NCI-H1436 treated with DMSO at 0.1 percent for 48 hours (cell line): Measurements from ENCODE around the gene RAB31.

Experiments used
- DNase-seq: peaks from one replicate; lab custom pipeline; 2025; lab: John Stamatoyannopoulos, UW

Gene RAB31

DNA sequence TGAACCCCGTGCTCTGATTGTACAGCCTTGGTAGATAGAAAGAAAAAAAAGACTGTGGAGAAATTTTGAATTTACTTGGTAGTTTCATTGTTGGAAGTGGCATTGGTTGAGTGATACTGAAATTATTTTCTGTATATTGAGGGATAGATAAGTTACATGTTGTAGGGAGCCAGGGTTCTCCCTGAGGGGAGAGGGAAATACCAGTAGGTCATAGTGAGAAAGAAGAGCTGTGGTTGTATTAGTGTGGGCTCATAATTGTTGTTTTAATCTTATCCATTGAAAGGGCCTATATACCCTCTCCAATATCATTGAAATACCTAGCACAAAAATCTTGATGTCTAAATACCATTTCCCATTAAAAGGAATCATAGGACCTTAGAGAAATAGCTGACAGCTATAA, 16.9 kb upstream of the RAB31 start:
- DNase-seq = no peak

DNA sequence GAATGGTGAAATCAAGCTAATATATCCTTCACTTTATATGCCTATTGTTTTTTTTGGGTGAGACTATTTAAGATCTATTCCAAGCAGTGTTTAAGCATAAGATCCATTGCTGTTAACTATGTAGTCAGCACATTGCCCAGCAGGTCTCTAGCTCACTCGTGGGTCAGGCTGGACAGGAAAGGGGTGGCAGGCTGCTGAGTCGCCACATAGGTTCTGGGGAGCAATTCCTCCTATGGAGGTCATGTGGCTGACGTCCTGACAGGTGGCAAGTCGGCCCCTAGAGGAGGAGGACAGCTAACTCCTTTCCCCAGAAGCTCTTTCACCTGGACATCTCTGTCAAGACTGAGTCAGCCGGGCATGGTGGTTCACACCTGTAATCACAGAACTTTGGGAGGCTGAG, 13.9 kb upstream of the RAB31 start:
- DNase-seq = no peak

DNA sequence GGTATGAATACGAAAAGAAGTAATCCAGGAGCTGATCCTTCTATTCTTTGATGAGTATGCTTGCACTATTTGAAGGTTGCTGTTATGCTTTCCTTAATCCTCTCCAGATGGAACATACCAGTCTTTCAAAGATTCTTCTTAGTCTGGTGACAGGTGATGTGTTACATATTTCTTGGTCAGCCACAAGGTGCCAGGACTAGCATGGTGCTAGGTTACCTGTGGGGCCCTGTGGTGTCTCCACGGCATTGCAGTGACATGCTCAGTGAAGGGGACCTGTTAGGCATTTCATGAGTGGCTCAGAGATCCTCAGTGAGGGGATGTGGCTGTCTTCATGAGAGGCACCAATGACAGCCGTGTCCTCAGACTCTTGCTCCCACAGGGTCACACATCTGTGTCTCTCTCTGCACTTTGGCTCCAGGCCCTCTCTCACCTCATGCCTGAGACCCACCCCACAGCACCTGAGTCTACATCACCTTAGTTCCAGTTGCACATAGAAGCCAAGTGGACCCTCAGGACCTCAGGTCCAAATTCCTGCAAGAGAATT, 13.1 kb upstream of the RAB31 start:
- DNase-seq = no peak

DNA sequence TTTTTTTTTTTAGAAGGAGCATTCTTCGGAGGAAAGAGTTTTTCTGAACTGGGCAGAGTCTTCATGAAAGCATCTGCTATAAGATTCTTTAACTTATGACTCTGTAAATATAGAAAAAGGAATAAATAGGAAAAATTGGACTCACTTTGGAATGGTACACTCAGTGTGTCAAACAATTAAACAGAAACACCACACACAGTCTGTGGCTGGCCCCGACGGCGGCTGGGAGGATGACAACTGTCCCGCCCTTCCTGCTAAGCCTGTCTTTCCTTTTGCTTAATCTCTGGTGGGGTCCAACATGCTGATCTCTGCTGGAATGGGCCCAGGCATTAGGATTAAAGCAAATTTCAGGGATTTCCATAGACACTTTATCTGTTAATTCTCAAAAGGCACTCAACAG, 12.5 kb upstream of the RAB31 start:
- no peak for DNase-seq

DNA sequence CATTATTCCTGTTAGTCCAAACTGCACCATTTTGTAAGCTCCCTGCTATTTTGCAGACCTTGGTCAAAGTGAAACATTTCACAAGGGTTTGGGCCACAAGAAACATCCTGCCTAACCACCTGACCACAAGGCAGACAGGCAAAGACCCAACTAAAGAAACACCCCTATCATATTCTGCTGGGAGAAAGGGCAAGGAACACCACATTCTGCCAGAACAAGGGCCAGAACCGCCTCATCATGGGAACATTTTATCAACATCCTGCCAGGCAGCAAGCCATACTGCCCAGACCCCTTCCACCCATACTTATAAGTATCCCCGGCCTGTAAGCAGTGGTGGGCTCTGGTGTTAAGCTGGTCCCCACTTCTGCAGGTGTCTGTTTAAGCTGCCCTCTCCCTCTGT, 12.0 kb upstream of the RAB31 start:
- no peak for DNase-seq

DNA sequence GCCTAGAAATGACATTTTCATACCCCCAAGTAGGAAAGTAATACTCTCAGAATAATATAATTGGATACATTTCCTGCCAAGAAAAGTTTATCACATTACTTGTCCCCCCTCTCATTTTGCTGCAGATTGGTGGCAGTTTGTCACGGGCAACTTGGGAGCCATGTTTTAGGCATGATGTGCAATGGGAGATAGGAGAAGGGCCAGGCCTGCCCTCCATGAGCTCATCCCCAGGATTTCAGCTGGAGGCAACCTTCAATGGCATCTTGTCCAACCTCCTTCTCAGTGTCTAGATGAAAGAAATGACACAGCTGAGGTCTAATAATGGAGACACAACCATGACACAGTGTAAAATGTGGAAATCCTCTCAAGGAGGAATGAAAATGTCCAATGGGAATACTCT, 11.4 kb upstream of the RAB31 start:
- DNase-seq = no peak

DNA sequence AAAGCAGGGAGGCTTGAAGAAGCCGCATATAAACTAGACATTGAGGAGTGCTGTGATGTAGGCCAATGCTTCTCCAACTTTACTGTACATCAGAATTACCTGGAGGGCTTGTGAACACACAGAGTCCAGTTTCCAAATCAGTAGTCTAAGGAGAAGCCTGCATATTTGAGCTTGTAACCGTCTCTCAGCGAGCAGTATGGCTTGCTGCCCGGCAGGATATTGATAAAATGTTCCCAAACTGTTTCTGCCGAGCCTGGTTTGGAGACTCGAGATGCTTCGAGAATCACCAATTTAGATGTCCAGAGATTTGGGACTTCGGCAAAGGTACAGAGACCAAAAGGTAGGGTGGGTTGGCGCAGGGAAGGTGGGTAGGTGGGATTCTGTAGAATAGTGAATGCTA, 11.0 kb upstream of the RAB31 start:
- DNase-seq = no peak

DNA sequence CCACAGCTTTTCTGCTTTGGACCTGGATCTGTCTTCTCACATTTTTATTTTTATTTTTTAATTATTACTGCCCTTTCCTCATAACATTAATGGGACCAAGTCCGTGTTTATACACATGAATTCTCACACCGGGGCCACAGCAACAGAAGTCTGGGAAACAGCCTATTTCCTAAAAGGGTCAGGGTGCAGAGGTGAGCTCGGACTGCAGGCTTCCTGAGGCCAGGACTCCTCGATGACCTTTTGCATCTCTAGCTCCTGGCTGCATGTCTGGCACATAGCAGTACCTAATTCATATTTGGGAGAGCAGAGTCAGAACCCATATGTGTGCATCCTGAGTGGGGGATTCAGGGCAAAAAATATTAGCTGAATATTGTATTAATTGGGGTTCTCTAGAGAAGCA, 9.6 kb upstream of the RAB31 start:
- DNase-seq = no peak

DNA sequence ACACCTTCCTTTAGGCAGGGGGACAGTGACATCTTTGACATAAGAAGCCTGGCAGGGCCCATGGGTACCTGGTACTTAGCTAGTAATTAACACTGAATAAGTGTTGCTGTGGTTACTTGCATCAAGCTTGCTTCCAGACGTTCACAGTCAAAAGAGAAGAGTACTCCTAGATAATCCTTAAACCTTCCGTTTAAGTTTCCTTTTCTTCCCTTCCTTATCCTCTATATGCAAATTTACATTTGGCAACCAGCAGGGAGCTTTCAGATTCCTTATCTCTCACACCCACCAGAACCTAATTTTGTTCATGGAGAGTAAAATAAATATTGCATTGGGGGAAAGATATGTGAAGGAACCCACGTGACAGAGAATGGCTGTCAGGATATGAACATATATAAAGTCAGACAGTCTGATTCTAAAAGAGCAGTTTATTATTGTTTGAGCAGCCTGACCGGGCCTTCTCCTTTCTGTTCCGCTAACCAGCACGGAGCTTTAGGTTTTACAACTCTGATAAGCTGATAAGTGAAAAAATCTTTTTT, 7.8 kb upstream of the RAB31 start:
- DNase-seq = no peak

DNA sequence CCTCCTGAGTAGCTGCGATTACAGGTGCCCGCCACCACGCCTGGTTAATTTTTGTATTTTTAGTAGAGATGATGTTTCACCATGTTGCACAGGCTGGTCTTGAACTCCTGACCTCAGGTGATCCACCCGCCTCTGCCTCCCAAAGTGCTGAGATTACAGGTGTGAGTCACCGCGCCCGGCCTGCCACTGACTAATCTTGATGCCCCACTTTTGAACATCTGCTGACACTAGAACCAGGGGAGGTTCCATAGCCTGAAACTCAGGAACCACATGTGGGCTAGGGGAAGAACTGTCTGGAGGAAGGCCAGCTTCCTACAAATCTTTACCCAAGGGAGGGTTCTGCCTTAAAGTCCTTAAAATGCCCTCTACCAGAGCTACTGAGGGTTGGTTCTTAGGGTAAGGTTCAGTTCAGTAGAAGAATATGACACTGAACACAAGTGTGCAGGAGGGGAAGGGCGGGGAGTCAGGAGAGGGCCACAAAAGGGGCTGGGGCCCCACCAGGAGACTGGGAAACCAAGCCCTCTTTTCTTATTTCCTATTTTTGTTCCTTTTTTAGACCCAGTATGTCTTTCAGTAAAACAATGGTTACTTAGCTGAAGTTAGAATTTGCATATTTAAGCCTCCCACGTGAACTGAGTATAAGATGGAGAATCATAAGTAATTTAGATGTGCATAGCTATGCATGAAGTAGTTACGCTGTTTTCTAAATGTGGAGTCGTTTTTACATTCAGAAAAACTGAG, 6.3 kb upstream of the RAB31 start:
- DNase-seq = no peak

DNA sequence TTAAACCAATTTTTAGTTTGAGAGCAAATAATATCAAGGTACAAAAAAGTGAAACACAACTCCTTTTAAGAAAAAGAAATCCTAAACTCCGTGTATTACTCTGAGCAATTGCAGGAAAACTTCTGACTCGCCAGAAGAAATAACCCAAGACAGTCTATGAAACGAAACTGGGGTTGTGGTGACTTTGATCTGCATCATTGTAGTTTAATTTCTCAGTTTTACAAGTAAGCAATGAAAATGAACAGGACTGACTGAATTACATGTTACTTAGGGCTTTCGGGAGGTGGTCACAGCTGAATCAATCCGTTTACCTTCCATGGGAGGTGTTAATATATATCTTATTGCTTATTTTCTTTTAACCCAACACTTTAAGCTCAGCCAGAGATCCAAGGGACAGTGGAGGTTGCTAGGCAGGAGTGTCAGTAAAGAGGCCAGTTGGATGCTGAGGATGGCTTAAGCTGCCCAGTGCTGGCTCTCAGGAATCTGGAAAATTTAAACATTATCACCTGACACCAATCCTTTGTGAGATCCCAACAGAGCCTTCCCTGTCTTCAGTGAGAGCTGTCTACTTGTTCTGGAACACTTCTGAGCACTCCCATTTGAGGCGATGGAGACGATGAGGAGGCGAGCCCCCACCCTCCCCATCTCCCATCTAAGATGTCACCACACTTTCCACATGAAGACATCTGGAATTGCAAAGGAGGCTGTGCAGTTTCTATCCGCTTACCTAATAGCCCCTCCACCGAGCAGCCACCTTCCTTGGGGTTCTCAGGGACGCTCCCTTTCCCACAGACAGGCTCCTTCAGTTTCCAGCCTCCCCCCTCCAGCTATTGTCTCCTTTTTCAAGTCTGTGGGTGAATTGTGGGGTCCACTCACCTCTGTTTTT, 3.6 kb upstream of the RAB31 start:
- DNase-seq = no peak

DNA sequence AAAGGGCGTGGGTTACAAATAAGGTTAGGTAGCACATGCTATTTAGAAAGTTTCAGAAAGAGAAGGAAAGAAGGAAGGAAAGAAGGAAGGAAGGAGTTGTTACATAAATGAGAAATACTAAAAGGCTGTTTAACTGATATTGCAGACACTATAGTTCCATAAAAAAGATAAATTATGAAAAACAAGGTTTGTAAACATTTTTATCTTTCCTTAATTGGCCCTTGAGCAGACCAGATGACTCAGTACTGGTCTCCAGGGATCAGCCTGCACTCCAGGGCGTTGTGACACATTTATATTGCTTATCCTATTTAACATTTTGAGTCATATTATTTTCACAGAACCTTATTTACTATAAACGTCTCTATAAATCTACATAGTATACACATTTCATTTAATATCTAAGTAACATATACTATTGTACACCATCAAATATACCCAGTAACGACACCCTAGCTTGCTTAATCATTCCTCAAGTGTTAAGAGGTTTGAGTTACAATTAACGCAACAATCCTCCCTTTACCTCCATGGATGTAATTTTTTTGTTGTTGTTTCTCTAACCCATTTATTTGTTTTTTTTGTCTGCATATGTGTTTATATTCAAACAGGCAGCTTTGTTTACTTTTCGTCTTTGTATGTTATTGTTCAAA, 2.8 kb upstream of the RAB31 start:
- DNase-seq = no peak

DNA sequence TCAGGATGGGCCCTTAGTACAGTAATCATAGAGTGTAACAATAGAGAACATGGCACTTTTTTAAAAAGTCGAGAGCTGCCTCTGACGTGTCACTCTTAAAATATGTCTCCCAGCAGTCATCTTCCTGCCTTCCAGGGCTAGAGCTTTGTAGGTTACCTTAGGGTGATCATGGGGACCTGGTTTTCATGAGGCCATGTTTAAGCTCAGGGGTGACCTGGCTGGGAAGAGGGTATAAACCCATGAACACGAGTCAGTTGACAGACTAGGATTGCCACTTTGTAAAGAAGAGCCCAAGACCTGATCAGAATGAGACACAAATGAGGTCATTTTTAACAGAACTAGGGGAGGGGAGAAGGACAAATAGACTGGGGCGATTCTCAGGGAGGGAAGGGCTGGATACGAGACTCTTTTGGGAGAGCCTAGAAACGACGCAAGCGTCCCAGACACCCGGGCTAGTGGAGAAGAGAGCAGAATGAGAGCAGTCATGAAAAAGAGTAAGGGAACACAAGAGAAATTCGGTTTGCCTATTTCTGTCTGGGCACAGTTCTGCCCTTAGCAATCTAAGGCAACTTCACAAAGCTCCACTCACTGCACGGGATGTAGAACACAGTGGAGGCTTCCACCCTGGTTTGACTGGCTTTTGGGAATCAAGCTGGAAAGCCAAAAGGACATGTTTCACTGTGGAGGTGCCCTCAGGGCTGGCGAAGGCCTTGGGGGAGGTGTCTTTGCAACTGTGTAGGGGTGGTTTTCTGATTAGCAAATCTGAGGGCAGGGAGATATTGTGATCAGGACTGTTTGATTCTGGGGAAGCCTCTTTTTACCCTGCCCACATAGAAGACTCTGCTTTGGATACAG, 1.8 kb upstream of the RAB31 start:
- DNase-seq = no peak

DNA sequence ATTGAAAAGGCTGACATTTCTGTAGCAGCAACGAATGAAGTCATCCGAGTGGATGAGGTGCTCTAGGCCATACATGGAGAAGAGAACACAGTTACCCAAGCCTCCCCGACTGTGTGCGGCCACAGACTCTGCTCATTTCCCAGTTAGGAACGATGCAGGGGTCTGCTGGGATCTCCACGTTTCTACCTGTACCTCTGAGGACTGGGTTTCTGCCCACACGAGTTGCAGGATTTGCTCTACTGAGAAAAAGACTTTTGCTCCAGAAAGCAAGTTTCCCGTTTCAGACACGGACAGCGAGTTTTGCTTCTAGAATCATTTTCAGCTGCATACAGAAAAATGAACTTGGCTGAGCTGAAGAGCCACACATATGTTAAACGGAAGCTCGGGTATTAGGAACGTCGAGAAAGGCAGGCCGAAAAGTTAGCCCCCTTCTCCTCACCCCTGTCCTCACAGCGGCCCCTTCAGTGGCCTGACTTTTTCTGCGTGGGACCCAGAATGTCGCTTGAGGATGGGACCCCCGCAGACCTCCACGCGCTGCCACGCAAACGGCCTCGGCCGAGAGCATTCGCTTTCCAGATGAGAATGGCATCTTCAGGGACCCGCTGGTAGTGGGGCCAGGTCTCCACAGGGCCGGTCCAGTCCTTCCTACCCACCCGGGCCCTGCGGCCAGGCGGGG, 582 bp upstream of the RAB31 start:
- no peak for DNase-seq

DNA sequence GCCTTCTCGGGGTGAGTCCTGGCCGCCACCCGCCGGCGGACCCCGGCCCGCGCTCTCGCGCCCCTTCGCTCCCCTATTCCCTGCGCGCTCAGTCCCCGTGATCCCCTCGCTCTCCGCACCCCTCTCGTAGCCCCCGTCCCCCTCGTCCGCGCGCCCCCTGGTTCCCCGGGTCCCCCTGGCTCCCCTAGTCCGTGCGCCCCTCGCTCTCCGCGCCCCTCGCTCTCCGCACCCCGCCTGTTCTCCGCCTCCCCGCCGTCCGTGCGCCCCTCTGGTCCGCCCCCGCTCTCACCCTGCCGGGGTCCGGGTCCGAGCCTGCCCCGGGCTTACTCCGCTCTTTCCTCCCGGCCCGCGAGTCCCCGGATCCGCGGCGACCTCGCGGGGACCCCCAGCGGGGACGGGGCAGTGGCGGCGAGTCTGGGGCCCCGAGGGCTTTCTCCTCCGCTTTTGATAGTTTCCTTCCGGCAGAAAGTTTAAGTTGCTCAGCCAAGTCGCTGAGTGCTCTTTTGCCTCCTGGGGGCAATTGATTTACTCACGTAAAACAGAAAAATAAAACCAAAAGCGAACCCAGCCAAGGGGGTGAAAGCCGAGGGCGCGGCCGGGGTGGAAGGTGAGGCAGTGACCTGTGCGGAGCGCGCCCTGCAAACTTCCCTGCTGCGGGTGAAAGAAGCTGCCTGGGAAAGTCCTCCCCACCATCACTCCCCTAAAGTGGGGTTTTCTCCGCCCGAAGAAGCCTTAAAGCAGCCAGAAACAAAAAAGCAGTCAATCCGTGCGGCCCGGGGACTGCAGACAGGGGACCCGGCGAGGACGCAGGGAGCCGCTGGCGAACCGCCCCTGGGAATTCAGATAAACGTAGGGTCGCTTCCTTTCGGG, 568 bp downstream of the RAB31 start:
- no peak for DNase-seq

DNA sequence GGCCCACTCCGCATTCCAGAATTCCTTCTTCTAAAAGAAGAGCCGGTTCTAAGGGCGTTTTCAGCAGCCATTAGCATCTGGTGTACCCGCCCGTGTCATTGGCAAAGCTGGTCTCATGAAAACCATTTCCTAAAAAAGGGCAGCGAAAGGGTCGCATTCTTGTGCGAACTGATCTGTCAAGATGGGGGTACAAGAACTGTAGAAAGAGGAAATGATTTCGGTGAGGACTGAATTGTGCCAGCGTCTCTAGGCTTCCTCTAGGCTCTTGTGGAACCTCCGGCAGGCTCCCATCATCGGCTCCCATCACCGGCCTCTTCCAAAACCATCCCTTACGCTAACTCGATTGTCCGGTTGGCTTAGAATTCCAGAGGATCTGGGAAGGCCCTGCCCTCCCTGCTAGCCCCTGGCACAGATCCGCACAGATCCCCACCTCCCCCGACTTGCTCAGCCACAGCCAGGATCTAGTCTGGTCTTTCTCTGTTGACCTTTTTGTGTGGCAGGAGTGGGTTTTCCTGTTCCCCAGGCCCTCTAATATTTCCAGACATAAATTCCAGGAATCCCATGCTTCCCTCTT, 1.3 kb downstream of the RAB31 start:
- no peak for DNase-seq

DNA sequence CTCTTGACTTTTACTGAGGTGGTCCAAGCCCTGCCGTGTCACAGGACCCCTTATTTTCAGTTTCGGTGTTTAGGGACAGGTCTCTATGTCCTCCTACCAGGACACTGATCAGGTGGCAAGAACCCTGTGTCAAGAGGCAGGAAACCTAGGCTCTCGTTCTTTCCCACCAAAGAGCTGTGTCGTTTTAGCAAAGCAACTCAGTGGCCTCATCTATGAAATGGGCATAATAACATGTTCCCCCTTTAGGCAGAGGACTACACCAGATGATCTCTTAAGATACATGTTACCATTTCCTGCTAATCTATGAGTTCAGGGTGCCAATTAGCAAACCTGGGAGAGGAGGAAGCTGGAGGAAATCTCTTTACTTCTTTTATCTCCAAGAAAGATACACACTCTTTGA, 1.9 kb downstream of the RAB31 start:
- DNase-seq = no peak

DNA sequence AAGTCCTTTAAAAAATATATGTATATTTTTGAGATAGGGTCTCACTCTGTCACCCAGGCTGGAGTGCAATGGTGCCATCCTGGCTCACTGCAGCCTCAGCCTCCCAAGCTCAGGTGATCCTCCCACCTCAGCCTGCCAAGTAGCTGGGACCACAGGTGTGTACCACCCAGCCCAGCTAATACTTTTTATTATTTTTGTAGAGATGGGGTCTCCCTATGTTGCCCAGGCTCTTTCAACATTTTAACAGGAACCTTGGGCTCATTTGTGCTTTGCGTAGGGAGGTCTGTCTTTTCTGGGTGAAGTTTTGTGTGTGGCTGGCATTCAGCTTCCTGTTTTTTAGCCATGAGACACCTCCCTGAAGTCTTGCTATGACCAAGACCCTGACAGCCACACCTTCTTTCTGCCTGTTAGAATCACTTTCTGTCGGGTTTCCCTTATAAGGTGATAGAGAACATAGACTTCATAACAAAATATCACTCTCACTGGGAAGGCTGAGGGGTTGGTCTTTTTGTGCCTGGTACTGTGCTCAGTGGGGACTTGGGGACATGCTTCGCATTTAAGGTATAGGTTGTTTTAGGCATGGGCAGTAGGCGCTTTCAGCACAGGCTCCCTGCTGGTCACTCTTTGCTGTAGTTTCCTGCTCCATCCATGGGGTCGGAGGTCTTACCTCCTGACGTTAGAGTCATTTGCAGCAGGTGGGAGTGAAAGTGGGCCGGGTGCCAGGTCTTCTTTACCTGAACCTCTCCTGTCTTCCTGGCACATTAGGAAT, 3.4 kb downstream of the RAB31 start:
- no peak for DNase-seq

DNA sequence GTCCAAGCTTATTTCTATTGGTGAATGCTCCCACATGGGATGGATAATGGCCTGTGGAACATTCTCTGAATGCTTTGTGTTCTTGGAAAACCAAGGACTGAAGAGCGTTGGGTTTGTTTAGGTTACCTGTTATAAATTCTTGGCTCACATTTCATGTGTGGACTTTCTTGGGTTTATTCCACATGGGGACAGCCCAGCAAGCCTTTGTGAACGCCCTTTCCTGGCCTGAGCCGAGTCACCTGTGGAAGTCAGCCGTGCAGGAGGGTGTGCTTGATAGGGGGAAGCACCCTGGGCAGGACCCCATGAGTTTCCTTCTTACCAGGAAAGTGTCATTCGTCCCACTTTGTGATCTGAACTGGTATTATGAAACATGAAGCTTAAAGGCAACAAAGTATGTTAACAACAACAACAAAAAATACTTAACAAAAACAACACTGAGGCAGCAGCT, 4.1 kb downstream of the RAB31 start:
- no peak for DNase-seq
